SK-N-SH (cell line): ENCODE results near the gene TWF1.

Experiments
- CHD2 ChIP-seq: fragments of 150-350 bp; IDR thresholded peaks from 2 replicates; pipeline ENCODE4 v1.6.1; 2018; ENCODE audit warnings: low read length; ENCODE audit not compliant: partially characterized antibody
- GABPA ChIP-seq: IDR thresholded peaks from 2 replicates; pipeline ENCODE4 v1.4.0; 2012; ENCODE audit warnings: low read depth, mild to moderate bottlenecking
- GATA2 ChIP-seq: sonication (generic); formaldehyde crosslinking; IDR thresholded peaks from 2 replicates; pipeline ENCODE4 v1.5.0; 2020; ENCODE audit warnings: mild to moderate bottlenecking, missing genetic modification reagents
- POLR2AphosphoS5 ChIP-seq: IDR thresholded peaks from 2 replicates; pipeline ENCODE4 v1.6.1; 2012; ENCODE audit warnings: low read depth, low read length
- SMC3 ChIP-seq: IDR thresholded peaks from 2 replicates; pipeline ENCODE4 v1.6.1; 2012; ENCODE audit warnings: low read depth, low read length, improper control_type of control experiment
- TF ChIP-seq, protein P1 (sequence below): IDR thresholded peaks from 2 replicates; pipeline ENCODE4 v1.6.1; 2012; ENCODE audit warnings: mild to moderate bottlenecking, low read depth, low read length, moderate library complexity
- TF ChIP-seq, protein P2 (sequence below): fragments of 200-600 bp; sonication (generic); IDR thresholded peaks from 2 replicates; pipeline ENCODE4 v1.6.1; 2017; ENCODE audit warnings: antibody characterized with exemption, mild to moderate bottlenecking, moderate library complexity

DNA sequence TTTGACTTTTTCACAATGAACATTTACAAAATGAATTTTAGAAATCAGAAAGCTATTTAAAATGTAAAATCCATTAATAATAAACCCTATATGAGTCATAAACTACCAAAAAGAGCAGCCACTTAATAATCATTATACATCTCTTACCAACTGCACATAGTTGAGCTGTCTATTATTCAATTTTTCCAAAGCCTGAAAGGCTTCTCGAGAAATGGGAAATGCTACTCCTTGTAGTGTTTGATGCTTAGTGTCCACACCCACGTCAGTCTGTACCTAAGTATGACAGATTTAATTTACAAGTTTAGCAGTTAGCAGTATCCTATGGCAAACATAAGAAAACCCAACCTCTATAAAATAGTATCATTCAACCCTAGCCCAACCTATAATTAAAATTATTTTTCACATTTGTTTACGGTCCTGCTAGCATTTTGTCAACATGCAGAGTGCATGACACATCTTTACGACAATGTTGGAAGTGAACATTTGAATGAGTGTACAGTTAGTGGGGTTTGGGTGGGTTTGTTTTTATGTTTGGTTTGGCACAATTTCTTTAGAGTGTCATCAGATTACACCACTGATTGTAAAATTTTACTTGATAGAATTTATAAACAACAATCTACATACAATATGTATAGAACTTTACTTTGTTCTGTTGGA, 8.4 kb downstream of the TWF1 start:
- TF ChIP-seq GATA2 (CRISPR knock-in tag) (no peak), POLR2AphosphoS5 (no peak), SMC3 (no peak), CHD2 (no peak), GABPA (no peak)
- TF ChIP-seq, protein P1, sequence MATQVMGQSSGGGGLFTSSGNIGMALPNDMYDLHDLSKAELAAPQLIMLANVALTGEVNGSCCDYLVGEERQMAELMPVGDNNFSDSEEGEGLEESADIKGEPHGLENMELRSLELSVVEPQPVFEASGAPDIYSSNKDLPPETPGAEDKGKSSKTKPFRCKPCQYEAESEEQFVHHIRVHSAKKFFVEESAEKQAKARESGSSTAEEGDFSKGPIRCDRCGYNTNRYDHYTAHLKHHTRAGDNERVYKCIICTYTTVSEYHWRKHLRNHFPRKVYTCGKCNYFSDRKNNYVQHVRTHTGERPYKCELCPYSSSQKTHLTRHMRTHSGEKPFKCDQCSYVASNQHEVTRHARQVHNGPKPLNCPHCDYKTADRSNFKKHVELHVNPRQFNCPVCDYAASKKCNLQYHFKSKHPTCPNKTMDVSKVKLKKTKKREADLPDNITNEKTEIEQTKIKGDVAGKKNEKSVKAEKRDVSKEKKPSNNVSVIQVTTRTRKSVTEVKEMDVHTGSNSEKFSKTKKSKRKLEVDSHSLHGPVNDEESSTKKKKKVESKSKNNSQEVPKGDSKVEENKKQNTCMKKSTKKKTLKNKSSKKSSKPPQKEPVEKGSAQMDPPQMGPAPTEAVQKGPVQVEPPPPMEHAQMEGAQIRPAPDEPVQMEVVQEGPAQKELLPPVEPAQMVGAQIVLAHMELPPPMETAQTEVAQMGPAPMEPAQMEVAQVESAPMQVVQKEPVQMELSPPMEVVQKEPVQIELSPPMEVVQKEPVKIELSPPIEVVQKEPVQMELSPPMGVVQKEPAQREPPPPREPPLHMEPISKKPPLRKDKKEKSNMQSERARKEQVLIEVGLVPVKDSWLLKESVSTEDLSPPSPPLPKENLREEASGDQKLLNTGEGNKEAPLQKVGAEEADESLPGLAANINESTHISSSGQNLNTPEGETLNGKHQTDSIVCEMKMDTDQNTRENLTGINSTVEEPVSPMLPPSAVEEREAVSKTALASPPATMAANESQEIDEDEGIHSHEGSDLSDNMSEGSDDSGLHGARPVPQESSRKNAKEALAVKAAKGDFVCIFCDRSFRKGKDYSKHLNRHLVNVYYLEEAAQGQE: no peak
- TF ChIP-seq, protein P2, sequence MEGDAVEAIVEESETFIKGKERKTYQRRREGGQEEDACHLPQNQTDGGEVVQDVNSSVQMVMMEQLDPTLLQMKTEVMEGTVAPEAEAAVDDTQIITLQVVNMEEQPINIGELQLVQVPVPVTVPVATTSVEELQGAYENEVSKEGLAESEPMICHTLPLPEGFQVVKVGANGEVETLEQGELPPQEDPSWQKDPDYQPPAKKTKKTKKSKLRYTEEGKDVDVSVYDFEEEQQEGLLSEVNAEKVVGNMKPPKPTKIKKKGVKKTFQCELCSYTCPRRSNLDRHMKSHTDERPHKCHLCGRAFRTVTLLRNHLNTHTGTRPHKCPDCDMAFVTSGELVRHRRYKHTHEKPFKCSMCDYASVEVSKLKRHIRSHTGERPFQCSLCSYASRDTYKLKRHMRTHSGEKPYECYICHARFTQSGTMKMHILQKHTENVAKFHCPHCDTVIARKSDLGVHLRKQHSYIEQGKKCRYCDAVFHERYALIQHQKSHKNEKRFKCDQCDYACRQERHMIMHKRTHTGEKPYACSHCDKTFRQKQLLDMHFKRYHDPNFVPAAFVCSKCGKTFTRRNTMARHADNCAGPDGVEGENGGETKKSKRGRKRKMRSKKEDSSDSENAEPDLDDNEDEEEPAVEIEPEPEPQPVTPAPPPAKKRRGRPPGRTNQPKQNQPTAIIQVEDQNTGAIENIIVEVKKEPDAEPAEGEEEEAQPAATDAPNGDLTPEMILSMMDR: no peak
